HepG2 (cell line): ENCODE measurements around the gene ZMIZ1. TPM values are rescaled to one million over a fixed set of nuclear protein-coding genes. Genes with fewer than 3 reads are reported as not detected.

Source experiments
- CCAR2 ChIP-seq: fragments of 200-400 bp; formaldehyde crosslinking; optimal IDR thresholded peaks from 2 replicates; pipeline ENCODE3; 2018; ENCODE audit warnings: low read depth, mild to moderate bottlenecking, low read length, moderate library complexity
- FOXJ3 ChIP-seq: sonication (generic); formaldehyde crosslinking; IDR thresholded peaks from 2 replicates; pipeline ENCODE4 v1.4.0; 2020; ENCODE audit warnings: missing genetic modification reagents, mild to moderate bottlenecking, borderline replicate concordance
- KDM5B ChIP-seq: sonication (generic); formaldehyde crosslinking; IDR thresholded peaks from 2 replicates; pipeline ENCODE4 v1.4.0; 2020; ENCODE audit warnings: missing genetic modification reagents, mild to moderate bottlenecking, borderline replicate concordance
- MBD4 ChIP-seq: IDR thresholded peaks from 2 replicates; pipeline ENCODE4 v1.6.1; 2012; ENCODE audit warnings: low read length, inconsistent platforms, borderline replicate concordance
- RERE ChIP-seq: IDR thresholded peaks from 2 replicates; pipeline ENCODE4 v1.6.1; 2016; ENCODE audit warnings: low read depth, missing genetic modification reagents, missing compliant biosample characterization
- SOX5 ChIP-seq: IDR thresholded peaks from 2 replicates; pipeline ENCODE4 v1.6.1; 2016; ENCODE audit warnings: borderline replicate concordance
- TFE3 ChIP-seq: IDR thresholded peaks from 2 replicates; pipeline ENCODE4 v1.6.1; 2016
- TOPORS ChIP-seq: sonication (generic); formaldehyde crosslinking; IDR thresholded peaks from 2 replicates; pipeline ENCODE4 v1.8.0; 2023; ENCODE audit warnings: mild to moderate bottlenecking, missing genetic modification reagents
- ZBTB1 ChIP-seq: sonication (generic); formaldehyde crosslinking; IDR thresholded peaks from 2 replicates; pipeline ENCODE4 v1.4.0; 2020; ENCODE audit warnings: missing genetic modification reagents, borderline replicate concordance
- ZC3H13 ChIP-seq: sonication (generic); formaldehyde crosslinking; IDR thresholded peaks from 2 replicates; pipeline ENCODE4 v1.8.1; 2023; ENCODE audit warnings: mild to moderate bottlenecking, missing genetic modification reagents, moderate library complexity
- ZFP91 ChIP-seq: sonication (generic); formaldehyde crosslinking; IDR thresholded peaks from 2 replicates; pipeline ENCODE4 v1.9.0; 2022; ENCODE audit warnings: missing genetic modification reagents, mild to moderate bottlenecking, borderline replicate concordance
- ZNF354B ChIP-seq: sonication (generic); formaldehyde crosslinking; IDR thresholded peaks from 2 replicates; pipeline ENCODE4 v1.8.0; 2022; ENCODE audit warnings: mild to moderate bottlenecking, missing genetic modification reagents
- ZNF558 ChIP-seq: sonication (generic); formaldehyde crosslinking; IDR thresholded peaks from 2 replicates; pipeline ENCODE4 v1.9.0; 2022; ENCODE audit warnings: mild to moderate bottlenecking, missing genetic modification reagents, borderline replicate concordance
- ZNF577 ChIP-seq: sonication (generic); formaldehyde crosslinking; IDR thresholded peaks from 2 replicates; pipeline ENCODE4 v1.4.0; 2020; ENCODE audit warnings: mild to moderate bottlenecking, low read depth, missing genetic modification reagents, borderline replicate concordance
- ZNF780A ChIP-seq: sonication (generic); formaldehyde crosslinking; IDR thresholded peaks from 2 replicates; pipeline ENCODE4 v1.8.0; 2022; ENCODE audit warnings: mild to moderate bottlenecking, missing genetic modification reagents, moderate library complexity
- ZNF839 ChIP-seq: sonication (generic); formaldehyde crosslinking; IDR thresholded peaks from 2 replicates; pipeline ENCODE4 v1.4.0; 2020; ENCODE audit warnings: missing genetic modification reagents, mild to moderate bottlenecking, borderline replicate concordance
- ZZZ3 ChIP-seq: sonication (generic); formaldehyde crosslinking; IDR thresholded peaks from 2 replicates; pipeline ENCODE4 v1.4.0; 2020; ENCODE audit warnings: missing genetic modification reagents, mild to moderate bottlenecking, borderline replicate concordance
- polyA plus RNA-seq, 8 experiments: library from polyadenylated mRNA; depleted of rRNA in 3 of 8; stranded (reverse) in 7 of 8; unstranded in 1 of 8; fragments of >200 nt; fragmentation: Illumina TruSeq in 4 of 8; extraction: Trizol in 4 of 8; gene quantifications; 2 replicates each; pipeline versions ENCODE4 v1.2.1 to v1.2.3, GENCODE V29; 2011 to 2016; ENCODE audit warnings: low read depth in 4 of 8, missing spikeins in 1 of 8, mixed read lengths in 1 of 8; ENCODE audit not compliant: insufficient read depth in 1 of 8
- total RNA-seq, 5 experiments: library from RNA; depleted of rRNA; stranded (reverse); fragments of >200 nt; fragmentation: Illumina TruSeq; extraction: Trizol; gene quantifications; 2 replicates each; pipeline ENCODE4 v1.2.3, GENCODE V29; 2016; ENCODE audit warnings: low read depth in 1 of 5
- TF ChIP-seq, protein P1 (sequence below): sonication (generic); formaldehyde crosslinking; IDR thresholded peaks from 2 replicates; pipeline ENCODE4 v1.8.1; 2023; ENCODE audit warnings: mild to moderate bottlenecking, missing genetic modification reagents

The ZMIZ1 gene
- total and polyA plus RNA-seq, 2 of the 13 experiments (the other 11 are each of a cell fraction or from before 2014, with no cell fraction given): 5.3 to 10.2 TPM

DNA sequence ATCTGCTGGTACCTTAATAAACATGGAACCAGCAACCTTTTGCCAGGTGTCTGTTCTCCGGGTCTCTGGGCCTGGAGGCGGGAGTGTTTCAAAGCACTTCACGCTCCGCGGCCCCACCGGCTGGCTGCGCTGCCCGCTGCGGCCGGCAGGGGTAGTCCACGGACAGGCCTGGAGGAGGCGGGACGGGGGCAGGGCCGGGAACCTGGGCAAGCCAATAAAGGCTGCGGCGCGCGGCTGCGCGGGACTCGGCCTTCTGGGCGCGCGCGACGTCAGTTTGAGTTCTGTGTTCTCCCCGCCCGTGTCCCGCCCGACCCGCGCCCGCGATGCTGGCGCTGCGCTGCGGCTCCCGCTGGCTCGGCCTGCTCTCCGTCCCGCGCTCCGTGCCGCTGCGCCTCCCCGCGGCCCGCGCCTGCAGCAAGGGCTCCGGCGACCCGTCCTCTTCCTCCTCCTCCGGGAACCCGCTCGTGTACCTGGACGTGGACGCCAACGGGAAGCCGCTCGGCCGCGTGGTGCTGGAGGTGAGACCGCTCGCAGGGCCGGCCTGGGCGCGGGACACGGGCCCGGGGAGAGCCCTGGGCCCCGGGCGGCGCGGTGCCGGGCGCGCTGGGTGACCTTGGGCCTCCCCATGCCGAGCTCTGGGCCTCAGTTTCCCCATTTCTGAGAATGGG is 278.6 kb downstream of the ZMIZ1 start, which contains the start of gene PPIF (continued):
- TF ChIP-seq RERE (CRISPR knock-in tag): no peak
- no peak for TF ChIP-seq MBD4
- TF ChIP-seq ZNF354B (CRISPR knock-in tag): 0 out of 2 replicates have a peak, but pooled peaks have one; percentile 36
- TF ChIP-seq ZNF577: no peak
- TF ChIP-seq ZBTB1 (CRISPR knock-in tag): no peak
- TF ChIP-seq SOX5 (CRISPR knock-in tag): peak; percentile 11; the same call in 1 of the 2 replicates
- no peak for TF ChIP-seq TFE3 (CRISPR knock-in tag)
- 0 out of 2 replicates have a peak, but pooled peaks have one; percentile 13 for TF ChIP-seq ZNF839 (CRISPR knock-in tag)
- TF ChIP-seq ZNF780A (CRISPR knock-in tag): no peak
- TF ChIP-seq KDM5B: no peak
- TF ChIP-seq, protein P1, sequence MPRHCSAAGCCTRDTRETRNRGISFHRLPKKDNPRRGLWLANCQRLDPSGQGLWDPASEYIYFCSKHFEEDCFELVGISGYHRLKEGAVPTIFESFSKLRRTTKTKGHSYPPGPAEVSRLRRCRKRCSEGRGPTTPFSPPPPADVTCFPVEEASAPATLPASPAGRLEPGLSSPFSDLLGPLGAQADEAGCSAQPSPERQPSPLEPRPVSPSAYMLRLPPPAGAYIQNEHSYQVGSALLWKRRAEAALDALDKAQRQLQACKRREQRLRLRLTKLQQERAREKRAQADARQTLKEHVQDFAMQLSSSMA (CRISPR knock-in tag): no peak
- TF ChIP-seq ZNF558 (CRISPR knock-in tag): peak; percentile 89; the same call in 1 of the 2 replicates
- TF ChIP-seq ZC3H13 (CRISPR knock-in tag): no peak
- TF ChIP-seq CCAR2: no peak
- no peak for TF ChIP-seq ZFP91 (CRISPR knock-in tag)
- no peak for TF ChIP-seq ZZZ3 (CRISPR knock-in tag)
- no peak; the same call in 1 of the 2 replicates for TF ChIP-seq TOPORS (CRISPR knock-in tag)
- no peak for TF ChIP-seq FOXJ3 (CRISPR knock-in tag)
